HL-60/S4 treated with phorbol 12-myristate 13-acetate at 8.2 ng/mL for 4 days and 3 days (cell line): Measurements from ENCODE around the gene CAVIN4.

Experiments used
- in situ Hi-C: fragments of 300-500 bp; cut with MboI; formaldehyde crosslinking; loops from 2 replicates; pipeline ENCODE4 v1.15.0; 2022; ENCODE audit warnings: low sequenced_read_pairs

Gene CAVIN4, protein sequence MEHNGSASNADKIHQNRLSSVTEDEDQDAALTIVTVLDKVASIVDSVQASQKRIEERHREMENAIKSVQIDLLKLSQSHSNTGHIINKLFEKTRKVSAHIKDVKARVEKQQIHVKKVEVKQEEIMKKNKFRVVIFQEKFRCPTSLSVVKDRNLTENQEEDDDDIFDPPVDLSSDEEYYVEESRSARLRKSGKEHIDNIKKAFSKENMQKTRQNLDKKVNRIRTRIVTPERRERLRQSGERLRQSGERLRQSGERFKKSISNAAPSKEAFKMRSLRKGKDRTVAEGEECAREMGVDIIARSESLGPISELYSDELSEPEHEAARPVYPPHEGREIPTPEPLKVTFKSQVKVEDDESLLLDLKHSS

DNA sequence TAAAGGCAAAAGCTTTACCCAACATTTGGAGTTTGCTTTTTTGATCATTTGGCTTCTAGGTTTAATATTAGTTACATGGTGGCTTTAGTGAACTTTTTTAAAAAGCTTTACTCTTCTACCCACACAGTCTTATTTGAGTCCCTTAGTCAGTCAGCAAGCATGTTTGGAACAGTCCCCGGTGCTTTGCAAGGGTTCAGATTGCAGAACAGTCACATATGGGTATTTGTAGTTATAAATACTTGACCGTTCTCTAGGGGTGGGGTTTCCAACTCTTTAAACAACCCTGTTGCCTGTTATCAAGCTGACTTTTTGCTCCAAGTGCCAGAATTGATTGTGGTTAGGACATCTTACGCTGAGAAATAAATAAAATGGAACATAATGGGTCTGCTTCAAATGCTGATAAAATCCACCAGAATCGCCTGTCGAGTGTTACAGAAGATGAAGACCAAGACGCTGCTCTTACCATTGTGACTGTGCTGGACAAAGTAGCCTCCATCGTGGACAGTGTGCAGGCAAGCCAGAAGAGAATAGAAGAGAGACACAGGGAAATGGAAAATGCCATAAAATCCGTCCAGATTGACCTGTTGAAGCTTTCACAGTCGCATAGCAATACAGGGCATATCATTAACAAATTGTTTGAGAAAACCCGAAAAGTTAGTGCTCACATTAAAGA lies at the start of gene CAVIN4:
TSS of gene CAVIN4 (plus strand) at position 304 of the 673 bp plus-strand sequence. CDS start at position 369, 65 bp downstream.
- in situ Hi-C loops = loop anchor here (25.0 kb wide), 1 partner anchor 1391 kb away; no protein-coding TSS in a partner anchor

- in situ Hi-C loops = no loop called here
Measured at GRCh38 chr9:100534401-100534800, 43.5 kb upstream of the CAVIN4 start.

DNA sequence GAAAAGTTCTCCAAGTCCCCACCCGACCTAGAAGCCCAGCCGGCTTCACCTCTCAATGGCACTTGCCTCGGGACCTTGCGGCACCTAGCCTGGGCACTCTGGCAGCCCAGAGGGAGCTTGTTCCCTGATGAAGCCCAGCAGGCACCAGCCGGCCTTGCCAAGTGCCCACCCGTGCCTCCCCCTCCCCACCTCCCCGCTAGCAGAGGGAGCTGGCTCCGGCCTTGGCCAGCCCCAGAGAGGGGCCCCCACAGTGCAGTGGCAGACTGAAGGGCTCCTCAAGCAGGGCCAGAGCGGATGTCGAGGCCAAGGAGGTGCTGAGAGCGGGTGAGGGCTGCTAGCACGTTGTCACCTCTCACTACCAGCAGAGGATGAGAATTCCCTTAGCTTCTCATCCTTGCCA lies 37.6 kb upstream of the CAVIN4 start:
- in situ Hi-C loops = no loop called here

DNA sequence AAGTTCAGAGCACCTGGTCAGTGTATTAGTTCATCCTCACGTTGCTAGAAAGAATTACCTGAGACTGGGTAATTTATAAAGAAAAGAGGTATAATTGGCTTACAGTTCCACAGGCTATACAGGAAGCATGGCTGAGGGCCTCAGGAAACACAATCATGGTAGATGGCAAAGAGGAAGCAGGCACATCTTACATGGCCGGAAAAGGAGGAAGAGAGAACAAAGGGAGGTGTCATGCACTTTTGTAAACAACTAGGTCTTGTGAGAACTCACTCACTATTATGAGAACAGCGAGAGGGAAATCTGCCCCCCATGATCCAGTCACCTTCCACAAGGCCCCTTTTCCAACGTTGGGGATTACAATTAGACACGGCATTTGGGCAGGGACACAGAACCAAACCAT lies 28.8 kb upstream of the CAVIN4 start:
- in situ Hi-C loops = no loop called here

DNA sequence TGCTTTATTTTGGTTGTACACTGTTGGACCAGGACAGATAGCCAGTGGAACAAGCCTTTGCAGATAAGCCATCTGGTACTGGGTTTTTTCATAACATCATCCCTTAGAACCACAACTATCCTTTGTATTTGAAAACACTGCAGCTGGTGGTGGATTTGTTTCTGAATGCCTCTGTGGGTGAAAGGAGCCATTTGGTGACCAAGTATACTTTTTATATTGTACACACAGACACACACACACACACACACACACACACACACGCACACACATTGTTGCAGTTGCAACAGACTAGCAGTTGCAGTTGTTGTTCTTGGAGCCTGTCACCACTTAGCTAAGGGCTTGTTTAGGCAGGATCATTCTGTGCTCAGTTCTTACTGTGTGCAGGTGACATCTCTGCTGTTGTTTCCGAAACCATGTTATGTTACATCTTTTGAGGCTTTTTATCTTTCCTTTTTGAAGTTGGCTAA lies 22.9 kb upstream of the CAVIN4 start:
- in situ Hi-C loops = no loop called here

- in situ Hi-C loops = no loop called here
Measured at GRCh38 chr9:100555471-100555870, 22.4 kb upstream of the CAVIN4 start.

GRCh38 chr9:100557053-100557452 lies 20.8 kb upstream of the CAVIN4 start:
- in situ Hi-C loops = no loop called here

- in situ Hi-C loops = no loop called here
Measured at GRCh38 chr9:100561256-100561655, 16.6 kb upstream of the CAVIN4 start.

DNA sequence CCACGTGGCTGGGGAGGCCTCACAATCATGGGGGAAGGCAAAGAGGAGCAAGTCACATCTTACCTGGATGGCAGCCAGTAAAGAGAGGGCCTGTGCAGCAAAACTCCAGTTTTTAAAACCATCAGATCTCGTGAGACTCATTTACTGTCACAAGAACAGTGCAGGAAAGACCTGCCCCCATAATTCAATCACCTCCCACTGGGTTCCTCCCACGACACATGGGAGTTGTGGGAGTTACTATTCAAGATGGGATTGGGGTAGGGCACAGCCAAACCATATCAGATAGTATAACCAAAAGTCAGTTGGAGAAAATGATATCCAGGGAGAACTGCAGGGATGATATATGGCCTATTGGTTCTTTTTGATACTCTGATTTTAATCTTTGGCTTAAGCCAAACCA lies 10.0 kb upstream of the CAVIN4 start:
- in situ Hi-C loops = no loop called here

DNA sequence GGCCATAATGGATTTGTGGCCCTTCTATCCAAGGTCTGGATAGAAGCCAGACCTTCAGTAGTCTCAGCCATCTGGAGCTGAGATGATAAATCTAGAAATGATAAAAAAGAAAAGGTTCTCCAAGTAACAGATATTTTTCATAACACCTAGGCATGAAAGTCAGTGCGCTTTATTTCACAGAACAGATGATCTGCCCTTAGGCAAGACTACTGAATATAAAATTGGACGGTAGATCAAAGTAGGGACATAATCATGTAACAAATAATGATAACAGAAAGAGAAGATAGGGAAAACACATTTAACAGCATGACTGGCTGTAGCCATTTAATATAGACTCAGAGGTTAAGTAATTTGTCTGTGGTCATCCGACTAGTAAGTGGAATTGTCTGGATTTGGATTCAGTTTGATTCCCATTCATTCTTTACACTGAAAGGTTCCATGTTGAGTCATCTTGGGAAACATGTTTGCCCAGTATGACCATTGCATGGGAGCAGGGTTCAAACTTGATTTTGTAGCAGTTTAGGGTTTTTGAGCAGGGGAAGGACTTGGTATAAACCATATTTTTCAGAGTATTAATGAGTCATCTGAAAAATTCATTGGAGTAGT lies 4.1 kb upstream of the CAVIN4 start:
- in situ Hi-C loops = no loop called here

DNA sequence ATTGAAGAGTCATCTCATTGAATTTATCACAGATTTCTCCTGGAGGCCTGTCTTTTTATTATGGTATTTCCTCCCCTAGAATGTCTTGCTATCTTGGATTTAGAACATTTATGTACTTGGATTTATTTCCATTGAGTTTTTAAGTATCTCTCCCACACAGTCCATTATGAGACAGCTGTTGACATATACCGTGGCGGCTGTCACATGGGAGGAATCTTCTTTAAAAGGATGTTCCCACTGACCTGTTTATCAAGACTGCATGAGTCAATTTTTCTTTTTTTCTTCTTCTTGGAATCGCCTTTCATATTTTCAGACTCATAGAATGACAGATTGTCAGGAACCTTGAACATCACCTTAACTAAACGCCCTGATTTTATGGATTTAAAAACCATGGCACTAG lies 2.9 kb upstream of the CAVIN4 start:
- in situ Hi-C loops = loop anchor here (25.0 kb wide), 1 partner anchor 1388 kb away; no protein-coding TSS in a partner anchor

- in situ Hi-C loops = loop anchor here (25.0 kb wide), 1 partner anchor 1389 kb away; no protein-coding TSS in a partner anchor
Measured at GRCh38 chr9:100575765-100576386, 2.0 kb upstream of the CAVIN4 start.

- in situ Hi-C loops = loop anchor here (25.0 kb wide), 1 partner anchor 1391 kb away; no protein-coding TSS in a partner anchor
Measured at GRCh38 chr9:100578610-100579009, 731 bp downstream of the CAVIN4 start.

DNA sequence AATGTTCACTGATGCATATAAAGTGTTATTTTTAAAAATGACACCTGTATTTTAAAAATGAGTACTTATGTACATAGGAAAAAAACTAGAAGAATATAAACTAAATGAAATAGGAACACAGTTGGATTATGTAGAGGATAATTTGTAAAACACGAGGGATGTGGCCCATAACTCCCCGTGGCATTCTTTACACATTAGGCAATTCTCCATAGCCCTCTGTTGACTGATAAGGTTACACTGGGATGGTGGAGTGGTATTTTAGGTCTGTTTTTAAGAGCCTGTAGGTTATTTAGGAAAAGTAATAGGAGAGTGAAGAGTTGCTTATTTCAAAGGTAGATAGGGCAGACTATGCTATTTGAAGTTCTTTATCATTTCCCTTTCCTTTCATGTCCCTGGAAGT lies 1.8 kb downstream of the CAVIN4 start:
- in situ Hi-C loops = loop anchor here (25.0 kb wide), 1 partner anchor 1392 kb away; no protein-coding TSS in a partner anchor

DNA sequence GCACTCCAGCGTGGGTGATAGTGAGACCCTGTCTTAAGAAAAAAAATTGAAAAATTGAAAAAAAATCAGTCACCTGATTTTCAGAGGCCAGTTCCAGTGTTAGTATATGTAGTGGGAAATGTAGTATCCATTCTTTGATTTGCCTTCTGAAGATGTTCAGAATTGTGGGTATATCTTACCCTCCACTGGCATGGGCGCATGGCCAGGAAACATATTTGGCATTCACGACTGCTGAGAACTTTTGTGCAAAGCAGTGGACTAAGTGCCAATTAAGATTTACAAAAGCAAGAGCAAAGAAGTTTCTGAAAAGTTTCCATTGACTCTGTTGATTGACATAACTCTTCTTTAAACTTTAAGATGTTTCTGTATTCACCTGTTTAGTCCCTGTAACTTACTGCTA lies 2.4 kb downstream of the CAVIN4 start:
- in situ Hi-C loops = loop anchor here (25.0 kb wide), 1 partner anchor 1393 kb away; no protein-coding TSS in a partner anchor

GRCh38 chr9:100581081-100581480 lies 3.2 kb downstream of the CAVIN4 start:
- in situ Hi-C loops = loop anchor here (25.0 kb wide), 1 partner anchor 1394 kb away; no protein-coding TSS in a partner anchor

GRCh38 chr9:100581661-100582060 lies 3.8 kb downstream of the CAVIN4 start:
- in situ Hi-C loops = loop anchor here (25.0 kb wide), 1 partner anchor 1394 kb away; no protein-coding TSS in a partner anchor

DNA sequence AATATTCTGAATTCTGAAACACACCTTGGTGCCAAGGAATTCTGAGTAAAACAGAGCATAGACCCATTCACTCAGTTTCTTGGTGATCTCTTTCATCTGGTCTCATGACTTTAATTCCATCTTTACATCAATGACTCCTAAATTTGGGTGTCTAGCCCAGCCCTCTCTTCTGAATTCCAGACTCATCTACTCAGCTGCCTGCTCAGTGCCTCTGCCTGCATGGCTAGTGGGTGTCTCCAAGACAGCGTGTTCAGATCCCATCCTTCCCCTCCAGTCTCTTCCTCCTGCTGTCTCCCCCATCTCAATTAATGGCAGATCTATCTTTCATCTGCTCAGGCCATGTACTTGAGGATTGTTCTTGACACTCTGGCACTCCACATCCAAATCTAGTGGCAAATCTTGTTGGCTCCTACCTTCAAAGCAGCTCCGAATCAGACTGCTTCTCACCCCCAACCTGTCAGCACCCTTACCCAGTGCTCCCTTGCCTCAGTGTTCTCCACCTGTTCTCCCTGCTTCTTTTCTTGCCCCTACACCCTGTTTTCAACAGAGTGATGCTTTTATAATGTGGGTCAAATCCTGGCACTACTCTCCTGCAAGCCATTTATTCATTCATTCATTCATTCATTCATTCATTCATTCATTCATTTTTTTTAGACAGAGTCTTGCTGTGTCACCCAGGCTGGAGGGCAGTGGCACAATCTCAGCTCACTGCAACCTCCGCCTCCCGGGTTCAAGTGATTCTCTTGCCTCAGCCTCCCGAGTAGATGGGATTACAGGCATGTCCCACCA lies 5.3 kb downstream of the CAVIN4 start:
- in situ Hi-C loops = loop anchor here (25.0 kb wide), 1 partner anchor 1396 kb away; no protein-coding TSS in a partner anchor

GRCh38 chr9:100584951-100585350 lies 7.1 kb downstream of the CAVIN4 start:
- in situ Hi-C loops = loop anchor here (25.0 kb wide), 1 partner anchor 1398 kb away; no protein-coding TSS in a partner anchor

- in situ Hi-C loops = loop anchor here (25.0 kb wide), 1 partner anchor 1399 kb away; no protein-coding TSS in a partner anchor
Measured at GRCh38 chr9:100586093-100586492, 8.2 kb downstream of the CAVIN4 start.
